Stimulated activated CD4-positive, alpha-beta T cell treated with anti-CD3 and anti-CD28 coated beads, TNF-alpha, amount 100 ng/mL, for 48 hours (primary cell): Measurements from ENCODE around the gene KLHDC9.

Experiments used
- DNase-seq, 3 donors: peaks; one replicate each; pipeline ENCODE4 v3.0.0-alpha.2; 2020; ENCODE audit warnings: low read depth in 3 of 3

The KLHDC9 gene

GRCh38 chr1:161076410-161076809, 21.8 kb upstream of the KLHDC9 start:
- no peak for DNase-seq

DNA sequence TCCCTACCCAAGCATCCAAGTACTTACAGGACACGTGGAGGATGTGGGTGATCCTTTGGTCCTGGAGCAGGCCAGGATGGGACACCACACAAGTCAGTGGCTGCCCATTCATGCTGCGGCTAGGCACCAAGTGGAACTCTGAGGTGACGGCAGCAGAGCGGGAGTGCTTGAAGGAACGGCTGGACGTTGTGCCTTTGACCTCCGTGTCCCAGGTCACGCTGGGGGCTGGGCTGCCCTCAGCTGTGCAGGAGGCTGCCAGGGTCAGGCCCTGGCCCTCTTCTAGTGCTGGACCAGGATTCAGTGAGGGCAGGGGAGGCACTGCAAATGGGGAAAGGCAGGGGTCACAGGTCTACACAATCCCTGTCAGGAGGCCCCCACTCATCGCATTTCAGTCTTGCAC, 20.7 kb upstream of the KLHDC9 start:
- DNase-seq, result no peak

- DNase-seq, result no peak
Observed at GRCh38 chr1:161079436-161080110, 18.6 kb upstream of the KLHDC9 start.

GRCh38 chr1:161080441-161081405, 17.4 kb upstream of the KLHDC9 start:
- DNase-seq, result no peak

DNA sequence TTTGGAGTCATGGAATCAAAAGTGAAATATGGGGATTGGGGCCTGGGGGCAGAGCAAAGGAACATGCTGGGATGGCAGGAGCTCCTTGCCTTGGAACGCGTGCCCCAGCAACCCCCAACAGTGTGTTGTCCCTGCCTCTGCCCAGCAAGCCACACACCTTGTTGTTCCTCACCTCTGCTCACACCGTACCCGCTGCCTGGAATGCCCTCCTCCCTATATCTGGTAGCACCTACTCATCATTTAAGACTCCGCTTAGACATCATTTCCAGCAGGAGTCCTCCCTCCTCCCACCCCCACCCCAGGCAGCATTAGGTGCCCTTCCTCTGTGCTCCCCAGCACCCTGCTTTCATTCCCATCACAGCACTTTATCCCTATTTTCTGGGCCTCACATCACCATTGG, 16.6 kb upstream of the KLHDC9 start:
- DNase-seq, result no peak

DNA sequence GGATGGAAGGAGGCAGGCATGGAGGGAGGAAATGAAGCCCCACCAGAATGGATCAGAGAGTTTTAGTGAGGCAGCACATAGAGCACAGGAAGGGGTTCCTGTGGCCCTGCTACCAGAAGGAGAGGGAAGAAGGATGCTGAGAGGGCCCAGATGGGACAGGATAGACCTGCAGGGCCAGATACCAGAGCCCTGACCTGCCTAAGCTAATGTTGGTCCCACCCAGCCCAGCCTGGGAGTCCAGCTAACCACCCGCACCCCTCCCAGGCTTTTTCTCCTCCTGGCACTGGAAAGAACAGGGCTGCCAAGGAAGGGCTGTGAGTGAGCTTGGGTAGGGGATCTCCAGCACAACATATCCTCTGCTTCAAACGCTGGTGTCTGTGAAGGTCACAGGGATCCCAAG, 15.7 kb upstream of the KLHDC9 start:
- no peak for DNase-seq

GRCh38 chr1:161082996-161083747, 15.0 kb upstream of the KLHDC9 start:
- no peak for DNase-seq

GRCh38 chr1:161083748-161084596, 14.2 kb upstream of the KLHDC9 start:
- DNase-seq, result no peak

- no peak for DNase-seq
Observed at GRCh38 chr1:161084597-161084988, 13.6 kb upstream of the KLHDC9 start.

- DNase-seq, result no peak
Observed at GRCh38 chr1:161085165-161085564, 13.0 kb upstream of the KLHDC9 start.

GRCh38 chr1:161086457-161086856, 11.7 kb upstream of the KLHDC9 start:
- DNase-seq, result no peak

- DNase-seq, result no peak
Observed at GRCh38 chr1:161088587-161089110, 9.5 kb upstream of the KLHDC9 start.

GRCh38 chr1:161089251-161089924, 8.8 kb upstream of the KLHDC9 start, which contains the start of gene NECTIN4:
Gene NECTIN4, minus strand, starts transcription at chr1:161089558. Its CDS starts 262 bp downstream, at chr1:161089296.
- DNase-seq, result no peak

DNA sequence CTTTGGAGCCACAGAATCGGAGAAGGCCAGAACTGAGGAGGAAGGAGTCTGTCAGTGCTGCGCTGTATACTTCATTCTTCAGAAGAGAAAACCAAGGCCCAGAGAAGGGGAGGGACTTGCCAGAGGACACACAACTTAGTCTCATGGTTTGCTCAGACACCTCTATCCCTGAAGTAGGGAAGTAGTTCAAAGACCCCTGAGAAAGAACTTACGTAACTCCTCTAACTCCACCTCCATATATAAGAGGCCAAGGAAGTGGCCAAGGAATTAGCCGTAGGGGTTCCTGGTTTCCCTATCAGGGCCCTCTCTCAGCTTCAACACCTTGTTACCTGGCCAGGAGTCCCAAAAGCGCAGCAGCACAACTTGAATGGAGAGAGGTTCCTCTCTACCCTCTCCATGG, 8.2 kb upstream of the KLHDC9 start:
- no peak for DNase-seq

GRCh38 chr1:161090617-161091016, 7.5 kb upstream of the KLHDC9 start:
- no peak for DNase-seq

DNA sequence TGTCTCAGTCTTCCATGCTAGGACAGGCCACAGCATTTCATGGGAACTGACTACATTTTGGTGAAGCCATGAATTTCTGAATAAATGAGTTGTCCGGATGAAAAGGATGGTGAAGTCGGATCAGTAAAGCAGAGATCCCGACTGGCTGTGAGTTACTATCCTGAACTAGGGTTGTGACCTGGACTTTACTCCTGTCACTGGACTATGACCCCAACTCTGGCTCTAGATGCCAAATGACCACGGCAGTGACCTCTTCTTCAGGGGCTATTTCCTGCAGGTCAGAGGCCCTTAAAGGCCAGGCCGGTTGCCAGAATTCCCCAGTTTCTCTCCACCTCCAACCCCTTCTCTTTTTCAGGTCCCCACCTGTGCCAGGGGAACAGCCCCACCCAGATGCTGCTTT, 7.1 kb upstream of the KLHDC9 start:
- DNase-seq, result no peak

DNA sequence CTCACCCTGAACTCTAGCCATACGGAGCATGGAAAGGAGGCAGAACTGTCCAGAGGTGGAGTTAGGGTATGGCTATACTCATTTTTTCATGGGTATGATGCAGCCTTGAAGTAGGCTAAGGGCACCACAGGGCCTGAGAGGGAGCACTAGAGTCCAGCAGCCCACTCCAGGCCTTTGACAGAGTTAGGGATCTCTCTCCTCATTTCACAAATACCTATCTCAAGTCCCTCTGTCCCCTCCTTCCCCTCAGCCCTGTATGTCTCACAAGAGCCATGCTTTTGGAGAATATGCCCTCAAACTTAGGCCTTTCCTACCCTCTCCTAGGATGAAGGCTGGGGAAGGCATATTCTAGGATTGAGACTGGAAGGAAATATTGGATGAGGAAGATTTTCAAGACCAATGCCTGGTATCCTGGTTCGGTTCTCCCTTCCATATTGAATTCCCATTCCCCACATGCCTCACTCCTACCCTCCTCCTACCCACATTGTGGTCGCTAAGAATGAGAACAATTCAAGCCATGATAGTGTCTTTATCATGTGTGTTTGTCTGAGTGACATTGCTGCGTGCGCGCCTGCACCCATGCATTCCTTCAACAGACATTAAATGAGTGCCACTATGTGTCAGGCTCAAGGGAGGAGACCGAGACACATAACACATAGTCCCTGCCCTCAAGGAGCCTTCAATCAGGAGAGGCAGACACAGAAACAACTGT, 6.2 kb upstream of the KLHDC9 start:
- DNase-seq, result no peak

- DNase-seq, result no peak
Observed at GRCh38 chr1:161092621-161093028, 5.5 kb upstream of the KLHDC9 start.

DNA sequence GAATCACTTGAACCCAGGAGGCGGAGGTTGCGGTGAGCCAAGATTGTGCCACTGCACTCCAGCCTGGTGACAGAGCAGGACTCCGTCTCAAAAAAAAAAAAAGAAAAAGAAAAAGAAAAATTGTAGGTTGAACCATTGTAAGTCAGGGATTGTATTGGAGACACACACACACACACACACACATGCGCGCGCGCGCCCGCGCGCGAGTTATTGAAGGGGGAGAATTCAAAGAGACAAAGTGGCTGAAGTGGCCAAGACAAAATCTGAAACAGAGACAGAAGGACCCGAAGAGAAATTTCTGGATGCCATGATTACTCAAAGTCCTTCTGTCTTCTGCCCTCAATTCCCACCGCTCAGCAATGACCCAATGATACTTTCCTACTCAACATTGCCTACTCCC, 3.7 kb upstream of the KLHDC9 start:
- DNase-seq, result no peak

GRCh38 chr1:161095230-161095629, 2.9 kb upstream of the KLHDC9 start:
- DNase-seq, result no peak
